ENCODE results near the gene GFRA1. TPM values are rescaled to one million over a fixed set of nuclear protein-coding genes. Genes with fewer than 3 reads are reported as not detected.

Gene GFRA1
- polyA plus RNA-seq, 1 of the 3 experiments (the other 2 are of a cell fraction): 1.6 TPM

DNA sequence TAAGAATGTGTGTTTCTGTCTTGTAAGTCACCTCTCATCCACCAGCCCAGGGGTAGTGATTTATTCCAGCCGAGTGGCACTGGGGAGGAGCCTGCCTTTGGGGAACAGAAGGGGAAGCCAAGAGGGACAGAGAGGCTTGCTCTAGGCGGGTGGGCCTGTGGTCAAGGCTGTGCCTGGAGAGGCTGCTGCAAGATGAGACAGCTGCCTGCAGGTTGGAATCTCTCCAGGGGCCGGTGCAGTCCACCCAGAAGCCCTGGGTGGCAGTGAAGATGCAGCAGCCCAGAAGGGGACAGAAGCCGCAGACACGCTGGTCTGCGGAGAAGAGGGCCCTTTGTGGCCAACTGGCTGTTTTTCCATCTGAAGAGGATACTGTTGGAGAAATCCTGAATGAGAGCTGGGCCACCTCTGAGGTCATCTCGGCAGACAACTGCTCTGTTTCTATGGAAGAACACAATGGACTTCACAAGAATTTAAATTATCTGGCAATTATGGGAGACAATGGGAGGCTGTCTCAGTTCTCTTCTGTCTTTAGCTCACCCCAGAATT lies 175.7 kb downstream of the GFRA1 start:
- Histone ChIP-seq H3K4me2 (no peak overlapping the region), H3K36me3 (replicated peaks in 1 of 2; ENCODE audit: control insufficient read depth in 1 of 2, insufficient read depth in 2 of 2, low read length in 1 of 2) (no peaks in the 10 kb centered on the region), H3K9ac (no peak overlapping the region), H3K27me3 (ENCODE audit: insufficient read depth) (no peaks in the 10 kb centered on the region), H3K27ac (ENCODE audit: low read depth in 2 of 2, low read length in 1 of 2) (no peak overlapping the region), H3K4me3 (ENCODE audit: low read depth in 2 of 2, low read length in 1 of 2) (no peak overlapping the region), H3K79me2 (ENCODE audit: insufficient read depth) (no peaks in the 10 kb centered on the region), H2AFZ (ENCODE audit: low read depth) (no peak overlapping the region), H3K4me1 (ENCODE audit: control insufficient read depth in 1 of 2, insufficient read depth in 2 of 2, low read depth in 1 of 2, low read length in 1 of 2) (no peaks in the 10 kb centered on the region), H4K20me1 (ENCODE audit: insufficient read depth) (no peaks in the 10 kb centered on the region), H3K9me2 (no peaks in the 10 kb centered on the region), H3K9me3 (no peaks in the 10 kb centered on the region), H3F3A (replicated peaks; ENCODE audit: insufficient read depth) (no peaks in the 10 kb centered on the region)
- no peak for DNase-seq
- WGBS (ENCODE audit: low lambda C conversion rate): 31% methylated on average over 2 of the region's 7 CpGs
- POLR2A ChIA-PET: no interaction called here
- TF ChIP-seq FOXM1 (IDR thresholded peaks at IDR 0.05; ENCODE audit: low read depth) (no peak), MAX (IDR thresholded peaks at IDR 0.05; ENCODE audit: low read depth) (no peak), NRF1 (IDR thresholded peaks at IDR 0.05; ENCODE audit: low read depth, low read length) (no peak), GATA2 (CRISPR knock-in tag; IDR thresholded peaks at IDR 0.05) (no peak), POLR2AphosphoS5 (IDR thresholded peaks at IDR 0.05; ENCODE audit: low read depth, low read length) (no peak), RAD21 (IDR thresholded peaks at IDR 0.05; ENCODE audit: low read length) (no peak), USF2 (IDR thresholded peaks at IDR 0.05; ENCODE audit: borderline replicate concordance, low read depth, low read length) (no peak)
- TF ChIP-seq, protein P1, sequence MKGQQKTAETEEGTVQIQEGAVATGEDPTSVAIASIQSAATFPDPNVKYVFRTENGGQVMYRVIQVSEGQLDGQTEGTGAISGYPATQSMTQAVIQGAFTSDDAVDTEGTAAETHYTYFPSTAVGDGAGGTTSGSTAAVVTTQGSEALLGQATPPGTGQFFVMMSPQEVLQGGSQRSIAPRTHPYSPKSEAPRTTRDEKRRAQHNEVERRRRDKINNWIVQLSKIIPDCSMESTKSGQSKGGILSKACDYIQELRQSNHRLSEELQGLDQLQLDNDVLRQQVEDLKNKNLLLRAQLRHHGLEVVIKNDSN (IDR thresholded peaks at IDR 0.05; ENCODE audit: borderline replicate concordance, low read depth): no peak
- CTCF ChIA-PET: no interaction called here

- Histone ChIP-seq H4K20me1 (ENCODE audit: insufficient read depth) (no peaks in the 10 kb centered on the region), H3K9me2 (no peaks in the 10 kb centered on the region), H3K27me3 (ENCODE audit: insufficient read depth) (no peaks in the 10 kb centered on the region), H3K9me3 (no peaks in the 10 kb centered on the region), H3K4me2 (no peak overlapping the region), H3K27ac (ENCODE audit: low read depth in 2 of 2, low read length in 1 of 2) (no peak overlapping the region), H3K4me3 (ENCODE audit: low read depth in 2 of 2, low read length in 1 of 2) (no peak overlapping the region), H3K9ac (no peak overlapping the region), H3K36me3 (replicated peaks in 1 of 2; ENCODE audit: control insufficient read depth in 1 of 2, insufficient read depth in 2 of 2, low read length in 1 of 2) (no peaks in the 10 kb centered on the region), H3F3A (replicated peaks; ENCODE audit: insufficient read depth) (no peaks in the 10 kb centered on the region), H3K79me2 (ENCODE audit: insufficient read depth) (no peaks in the 10 kb centered on the region), H3K4me1 (ENCODE audit: control insufficient read depth in 1 of 2, insufficient read depth in 2 of 2, low read depth in 1 of 2, low read length in 1 of 2) (no peaks in the 10 kb centered on the region), H2AFZ (ENCODE audit: low read depth) (no peak overlapping the region)
- DNase-seq: no peak
- POLR2A ChIA-PET: no interaction called here
- TF ChIP-seq MEF2A (IDR thresholded peaks at IDR 0.05; ENCODE audit: borderline replicate concordance, low read depth) (no peak), GATA2 (CRISPR knock-in tag; IDR thresholded peaks at IDR 0.05) (no peak), MAX (IDR thresholded peaks at IDR 0.05; ENCODE audit: low read depth) (no peak), SMC3 (IDR thresholded peaks at IDR 0.05; ENCODE audit: low read depth, low read length) (no peak), RXRA (IDR thresholded peaks at IDR 0.05; ENCODE audit: borderline replicate concordance, low read depth) (no peak)
- TF ChIP-seq, protein P2, sequence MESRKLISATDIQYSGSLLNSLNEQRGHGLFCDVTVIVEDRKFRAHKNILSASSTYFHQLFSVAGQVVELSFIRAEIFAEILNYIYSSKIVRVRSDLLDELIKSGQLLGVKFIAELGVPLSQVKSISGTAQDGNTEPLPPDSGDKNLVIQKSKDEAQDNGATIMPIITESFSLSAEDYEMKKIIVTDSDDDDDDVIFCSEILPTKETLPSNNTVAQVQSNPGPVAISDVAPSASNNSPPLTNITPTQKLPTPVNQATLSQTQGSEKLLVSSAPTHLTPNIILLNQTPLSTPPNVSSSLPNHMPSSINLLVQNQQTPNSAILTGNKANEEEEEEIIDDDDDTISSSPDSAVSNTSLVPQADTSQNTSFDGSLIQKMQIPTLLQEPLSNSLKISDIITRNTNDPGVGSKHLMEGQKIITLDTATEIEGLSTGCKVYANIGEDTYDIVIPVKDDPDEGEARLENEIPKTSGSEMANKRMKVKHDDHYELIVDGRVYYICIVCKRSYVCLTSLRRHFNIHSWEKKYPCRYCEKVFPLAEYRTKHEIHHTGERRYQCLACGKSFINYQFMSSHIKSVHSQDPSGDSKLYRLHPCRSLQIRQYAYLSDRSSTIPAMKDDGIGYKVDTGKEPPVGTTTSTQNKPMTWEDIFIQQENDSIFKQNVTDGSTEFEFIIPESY (IDR thresholded peaks at IDR 0.05; ENCODE audit: borderline replicate concordance, low read depth): no peak
- WGBS (ENCODE audit: low lambda C conversion rate): 56% methylated on average over 13 of the region's 13 CpGs
- CTCF ChIA-PET: no interaction called here
These were observed 176.5 kb downstream of the GFRA1 start for GRCh38 chr10:116096526-116096925.

Data from SK-N-SH (cell line).